Gastroesophageal sphincter (tissue), 4 donors: ENCODE results near the gene OGFR. TPM values are rescaled to one million over a fixed set of nuclear protein-coding genes. Genes with fewer than 3 reads are reported as not detected.

Experiments used
- ATAC-seq: fragments of 150-250 bp; one replicate; pipeline ENCODE4 v1.9.1; 2016; ENCODE audit warnings: mild to moderate bottlenecking, moderate library complexity
- H3K27ac ChIP-seq, 4 donors: fragments of 200-600 bp; sonication (generic) in 3 of 4; 1 replicate in 3 of 4; 2 replicates in 1 of 4; pipeline ENCODE4 v1.5.1; 2016 to 2019
- H3K27me3 ChIP-seq: fragments of 200-600 bp; sonication (generic); one replicate; pipeline ENCODE4 v1.5.1; 2019
- H3K36me3 ChIP-seq, 2 donors: fragments of 200-600 bp; sonication (generic); one replicate each; pipeline ENCODE4 v1.5.1; 2019; ENCODE audit warnings: control low read depth in 1 of 2
- H3K4me1 ChIP-seq, 3 donors: fragments of 200-600 bp; sonication (generic); 1 replicate in 2 of 3; 2 replicates in 1 of 3; pipeline ENCODE4 v1.5.1; 2016 to 2019; ENCODE audit warnings: control low read depth in 2 of 3
- H3K4me3 ChIP-seq, 2 donors: fragments of 200-600 bp; sonication (generic); one replicate each; pipeline ENCODE4 v1.5.1; 2019; ENCODE audit warnings: mild to moderate bottlenecking in 1 of 2, moderate library complexity in 1 of 2
- H3K9me3 ChIP-seq, 3 donors: fragments of 200-600 bp; sonication (generic); one replicate each; pipeline ENCODE4 v1.5.1; 2017 to 2019; ENCODE audit warnings: control low read depth in 2 of 3
- CTCF ChIP-seq, 4 experiments: fragments of 200-600 bp in 2 of 4; fragments of 450-650 bp in 2 of 4; sonication (generic) in 1 of 4; IDR thresholded peaks; one replicate each; pipeline ENCODE4 v1.5.1; 2017 to 2019; ENCODE audit warnings: antibody characterized with exemption in 4 of 4, mild to moderate bottlenecking in 2 of 4, moderate library complexity in 2 of 4
- EP300 ChIP-seq: sonication (generic); formaldehyde crosslinking; IDR thresholded peaks from one replicate; pipeline ENCODE4 v1.6.1; 2017; ENCODE audit warnings: antibody characterized with exemption, mild to moderate bottlenecking
- POLR2A ChIP-seq, 2 donors: fragments of 450-650 bp; IDR thresholded peaks; one replicate each; pipeline ENCODE4 v1.6.1; 2017; ENCODE audit warnings: antibody characterized with exemption in 2 of 2, mild to moderate bottlenecking in 2 of 2, moderate library complexity in 1 of 2
- POLR2AphosphoS5 ChIP-seq: sonication (generic); formaldehyde crosslinking; IDR thresholded peaks from one replicate; pipeline ENCODE4 v1.6.1; 2017; ENCODE audit warnings: antibody characterized with exemption
- WGBS, 2 donors: methylation state at CpG; one replicate each; pipeline ENCODE4 v1.1.5; 2018; ENCODE audit warnings: low coverage in 1 of 2; 5-methylcytosine and 5-hydroxymethylcytosine counted together
- total RNA-seq, 4 donors: library from RNA; depleted of rRNA; stranded (reverse); fragments of >200 nt; gene quantifications; one replicate each; pipeline ENCODE4 v1.1.0, GENCODE V29; 2016

Gene OGFR
- total RNA-seq, 4 donors from 2014 or later: 55.1 to 61.0 (median 58.9) TPM

- TF ChIP-seq POLR2AphosphoS5 (no peak), POLR2A (IDR thresholded peaks at IDR 0.05) (no peak), CTCF (IDR thresholded peaks at IDR 0.05) (no peak), EP300 (no peak)
- H3K9me3 ChIP-seq: no peaks in the 10 kb centered on the region
- peaks cover 0 to 57% (median 15%) of the 10 kb centered on the region in 3 donors for H3K4me1 ChIP-seq
- WGBS, 2 donors: no CpG with 5 or more reads among the region's 7 CpGs
- H3K27me3 ChIP-seq: no peaks in the 10 kb centered on the region
- H3K27ac ChIP-seq: peak overlapping the region; percentile 67 to 93 (median 92)
- peak overlapping the region; percentile 13 to 91 for H3K4me3 ChIP-seq
- ATAC-seq: no peak
- H3K36me3 ChIP-seq: peaks cover 0 to 10% of the 10 kb centered on the region in 2 donors
These were observed 11.0 kb upstream of the OGFR start for GRCh38 chr20:62793757-62794006.

- Histone ChIP-seq H3K4me1 (peaks cover 0 to 60% (median 15%) of the 10 kb centered on the region in 3 donors), H3K4me3 (peak overlapping the region; percentile 56 to 91), H3K9me3 (no peaks in the 10 kb centered on the region), H3K27me3 (no peaks in the 10 kb centered on the region), H3K36me3 (peaks cover 0 to 15% of the 10 kb centered on the region in 2 donors), H3K27ac (peak overlapping the region; percentile 76 to 94 (median 92))
- WGBS, 2 donors: 0% methylated on average over 8 of the region's 69 CpGs; no CpG with 5 or more reads in 1 of the 2 donors
- TF ChIP-seq EP300 (no peak), POLR2A (IDR thresholded peaks at IDR 0.05) (peak; percentile 70 to 76), CTCF (IDR thresholded peaks at IDR 0.05) (peak in 1 of 4 experiments; percentile 12), POLR2AphosphoS5 (peak; percentile 91)
- ATAC-seq: peak; percentile 90
These were observed 10.5 kb upstream of the OGFR start for GRCh38 chr20:62794007-62794724.

- no peak for ATAC-seq
- Histone ChIP-seq H3K4me3 (peak overlapping the region; percentile 56 to 91), H3K4me1 (peaks cover 0 to 60% (median 15%) of the 10 kb centered on the region in 3 donors), H3K27ac (peak overlapping the region; percentile 76 to 94 (median 92)), H3K36me3 (peaks cover 0 to 25% of the 10 kb centered on the region in 2 donors), H3K9me3 (no peaks in the 10 kb centered on the region), H3K27me3 (no peaks in the 10 kb centered on the region)
- TF ChIP-seq POLR2AphosphoS5 (no peak), POLR2A (IDR thresholded peaks at IDR 0.05) (peak in 1 of 2 donors; percentile 32), EP300 (no peak), CTCF (IDR thresholded peaks at IDR 0.05) (no peak)
- 0% methylated on average over 13 to 22 of the region's 68 CpGs for WGBS, 2 donors
These were observed 9.4 kb upstream of the OGFR start for GRCh38 chr20:62795023-62795761.

GRCh38 chr20:62796699-62797491, 7.7 kb upstream of the OGFR start:
- WGBS, 2 donors: no CpG with 5 or more reads among the region's 53 CpGs
- no peak for ATAC-seq
- H3K27me3 ChIP-seq: no peaks in the 10 kb centered on the region
- no peaks in the 10 kb centered on the region for H3K9me3 ChIP-seq
- TF ChIP-seq POLR2AphosphoS5: no peak
- no peak for TF ChIP-seq POLR2A (IDR thresholded peaks at IDR 0.05)
- TF ChIP-seq CTCF (IDR thresholded peaks at IDR 0.05): no peak
- H3K27ac ChIP-seq: peak overlapping the region; percentile 53 to 94 (median 92)
- peaks cover 0 to 51% (median 15%) of the 10 kb centered on the region in 3 donors for H3K4me1 ChIP-seq
- H3K36me3 ChIP-seq: peaks cover 0 to 38% of the 10 kb centered on the region in 2 donors
- H3K4me3 ChIP-seq: peak overlapping the region; percentile 44 to 91
